Trophoblast cell (in vitro differentiated cells and primary cell): ENCODE data around the gene NHLRC4.

Experiments used
- DNase-seq, 2 donors: peaks; one replicate each; pipeline ENCODE4 v3.0.0-alpha.2; 2016
- H2AFZ ChIP-seq: 2 replicates; pipeline ENCODE4 v1.6.1; 2013; ENCODE audit warnings: low read length, moderate library complexity, mild to moderate bottlenecking; ENCODE audit not compliant: insufficient read depth, poor library complexity
- H2AK5ac ChIP-seq: 2 replicates; pipeline ENCODE4 v1.6.1; 2013; ENCODE audit warnings: mild to moderate bottlenecking, low read length
- H2BK120ac ChIP-seq: 2 replicates; pipeline ENCODE4 v1.6.1; 2013; ENCODE audit warnings: low read length, mild to moderate bottlenecking, moderate library complexity; ENCODE audit not compliant: insufficient read depth, poor library complexity
- H2BK12ac ChIP-seq: 2 replicates; pipeline ENCODE4 v1.6.1; 2013; ENCODE audit warnings: mild to moderate bottlenecking, low read length, moderate library complexity
- H2BK5ac ChIP-seq: 2 replicates; pipeline ENCODE4 v1.6.1; 2013; ENCODE audit warnings: low read length, low read depth, moderate library complexity, mild to moderate bottlenecking; ENCODE audit not compliant: poor library complexity
- H3K14ac ChIP-seq: 2 replicates; pipeline ENCODE4 v1.6.1; 2013; ENCODE audit warnings: mild to moderate bottlenecking, low read length
- H3K18ac ChIP-seq: 2 replicates; pipeline ENCODE4 v1.6.1; 2013; ENCODE audit warnings: mild to moderate bottlenecking, low read length
- H3K23ac ChIP-seq: 2 replicates; pipeline ENCODE4 v1.6.1; 2013; ENCODE audit warnings: low read length
- H3K27ac ChIP-seq: 2 replicates; pipeline ENCODE4 v1.5.1; 2013; ENCODE audit warnings: low read depth, mild to moderate bottlenecking, inconsistent platforms, low read length, moderate library complexity
- H3K27me3 ChIP-seq: 2 replicates; pipeline ENCODE4 v1.6.1; 2013; ENCODE audit warnings: inconsistent platforms, mild to moderate bottlenecking, low read length, moderate library complexity; ENCODE audit not compliant: insufficient read depth
- H3K36me3 ChIP-seq, 2 experiments: 1 replicate in 1 of 2; 2 replicates in 1 of 2; pipeline ENCODE4 v1.6.1; 2013; ENCODE audit warnings: low read length in 2 of 2, mild to moderate bottlenecking in 2 of 2, moderate library complexity in 1 of 2; ENCODE audit not compliant: insufficient read depth in 2 of 2, control insufficient read depth in 1 of 2
- H3K4ac ChIP-seq: 2 replicates; pipeline ENCODE4 v1.6.1; 2013; ENCODE audit warnings: low read depth, mild to moderate bottlenecking, low read length, moderate library complexity
- H3K4me1 ChIP-seq, 2 experiments: 1 replicate in 1 of 2; 2 replicates in 1 of 2; pipeline ENCODE4 v1.6.1; 2013; ENCODE audit warnings: low read length in 2 of 2, mild to moderate bottlenecking in 2 of 2, moderate library complexity in 1 of 2; ENCODE audit not compliant: insufficient read depth in 2 of 2, control insufficient read depth in 1 of 2
- H3K4me2 ChIP-seq: 2 replicates; pipeline ENCODE4 v1.6.1; 2013; ENCODE audit warnings: inconsistent platforms, mild to moderate bottlenecking, low read length, moderate library complexity
- H3K4me3 ChIP-seq: 2 replicates; pipeline ENCODE4 v1.5.1; 2013; ENCODE audit warnings: mild to moderate bottlenecking, low read depth, low read length, inconsistent platforms
- H3K79me1 ChIP-seq: one replicate; pipeline ENCODE4 v1.6.1; 2013; ENCODE audit warnings: low read length
- H3K79me2 ChIP-seq: 2 replicates; pipeline ENCODE4 v1.6.1; 2013; ENCODE audit warnings: low read length, mild to moderate bottlenecking; ENCODE audit not compliant: control insufficient read depth, insufficient read depth, poor library complexity
- H3K9ac ChIP-seq: 2 replicates; pipeline ENCODE4 v1.6.1; 2013; ENCODE audit warnings: mild to moderate bottlenecking, low read length
- H3K9me3 ChIP-seq: 2 replicates; pipeline ENCODE4 v1.6.1; 2013; ENCODE audit warnings: low read depth, mild to moderate bottlenecking, control low read depth, inconsistent platforms, low read length; ENCODE audit not compliant: insufficient read depth
- H4K12ac ChIP-seq: 2 replicates; pipeline ENCODE4 v1.6.1; 2013; ENCODE audit warnings: low read depth, mild to moderate bottlenecking, low read length, moderate library complexity
- H4K8ac ChIP-seq: 2 replicates; pipeline ENCODE4 v1.6.1; 2013; ENCODE audit warnings: low read depth, mild to moderate bottlenecking, low read length, moderate library complexity
- H4K91ac ChIP-seq: one replicate; pipeline ENCODE4 v1.6.1; 2013; ENCODE audit warnings: low read depth, mild to moderate bottlenecking, low read length, moderate library complexity
- WGBS: extraction: QIAGEN DNeasy Blood & Tissue Kit; methylation state at CpG from one replicate; pipeline ENCODE4 v1.1.7; 2013; ENCODE audit warnings: missing lambda C conversion rate; ENCODE audit not compliant: insufficient read length, insufficient coverage; ENCODE audit errors: extremely low coverage; 5-methylcytosine and 5-hydroxymethylcytosine counted together

NHLRC4 gene

DNA sequence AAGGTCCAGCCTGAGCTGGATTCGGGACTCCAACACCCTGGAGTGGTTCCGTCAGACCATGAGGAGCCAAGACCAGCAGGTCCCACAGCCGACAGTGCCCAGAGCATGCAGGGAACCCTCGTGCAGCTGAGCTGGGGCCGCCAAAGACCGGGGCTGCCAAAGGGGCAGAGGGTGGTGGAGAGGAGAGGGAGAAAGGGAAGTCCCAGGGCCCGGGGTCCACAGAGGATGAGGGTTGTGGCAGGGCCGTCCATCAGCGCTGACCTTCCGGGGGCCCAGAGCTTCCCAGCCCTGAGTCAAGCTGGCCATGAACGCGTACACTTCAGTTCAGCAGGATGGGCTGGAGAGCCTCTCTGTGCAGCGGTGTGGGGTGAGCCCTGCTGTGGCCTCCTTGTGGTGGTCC lies 46.0 kb upstream of the NHLRC4 start:
- no peak overlapping the region for H2BK120ac ChIP-seq
- no peak overlapping the region for H3K4me3 ChIP-seq
- H3K27ac ChIP-seq = no peak overlapping the region
- H3K4me2 ChIP-seq = no peak overlapping the region
- no peak overlapping the region for H3K9ac ChIP-seq
- no peak overlapping the region for H2BK12ac ChIP-seq
- H2AK5ac ChIP-seq = no peak overlapping the region
- H3K18ac ChIP-seq = no peak overlapping the region
- no peak overlapping the region for H3K23ac ChIP-seq
- H4K91ac ChIP-seq = no peak overlapping the region
- H4K12ac ChIP-seq = no peak overlapping the region
- peaks cover 4 to 8% of the 10 kb centered on the region in 2 experiments for H3K4me1 ChIP-seq
- WGBS = no CpG with 5 or more reads among the region's 13 CpGs
- no peak overlapping the region for H4K8ac ChIP-seq
- H3K79me1 ChIP-seq = no peaks in the 10 kb centered on the region
- DNase-seq = no peak
- H3K4ac ChIP-seq = no peak overlapping the region
- H2BK5ac ChIP-seq = no peak overlapping the region
- H2AFZ ChIP-seq = no peak overlapping the region
- no peaks in the 10 kb centered on the region for H3K27me3 ChIP-seq
- H3K36me3 ChIP-seq = peaks cover 27 to 36% of the 10 kb centered on the region in 2 experiments
- H3K9me3 ChIP-seq = no peaks in the 10 kb centered on the region
- H3K79me2 ChIP-seq = no peaks in the 10 kb centered on the region
- H3K14ac ChIP-seq = no peak overlapping the region

DNA sequence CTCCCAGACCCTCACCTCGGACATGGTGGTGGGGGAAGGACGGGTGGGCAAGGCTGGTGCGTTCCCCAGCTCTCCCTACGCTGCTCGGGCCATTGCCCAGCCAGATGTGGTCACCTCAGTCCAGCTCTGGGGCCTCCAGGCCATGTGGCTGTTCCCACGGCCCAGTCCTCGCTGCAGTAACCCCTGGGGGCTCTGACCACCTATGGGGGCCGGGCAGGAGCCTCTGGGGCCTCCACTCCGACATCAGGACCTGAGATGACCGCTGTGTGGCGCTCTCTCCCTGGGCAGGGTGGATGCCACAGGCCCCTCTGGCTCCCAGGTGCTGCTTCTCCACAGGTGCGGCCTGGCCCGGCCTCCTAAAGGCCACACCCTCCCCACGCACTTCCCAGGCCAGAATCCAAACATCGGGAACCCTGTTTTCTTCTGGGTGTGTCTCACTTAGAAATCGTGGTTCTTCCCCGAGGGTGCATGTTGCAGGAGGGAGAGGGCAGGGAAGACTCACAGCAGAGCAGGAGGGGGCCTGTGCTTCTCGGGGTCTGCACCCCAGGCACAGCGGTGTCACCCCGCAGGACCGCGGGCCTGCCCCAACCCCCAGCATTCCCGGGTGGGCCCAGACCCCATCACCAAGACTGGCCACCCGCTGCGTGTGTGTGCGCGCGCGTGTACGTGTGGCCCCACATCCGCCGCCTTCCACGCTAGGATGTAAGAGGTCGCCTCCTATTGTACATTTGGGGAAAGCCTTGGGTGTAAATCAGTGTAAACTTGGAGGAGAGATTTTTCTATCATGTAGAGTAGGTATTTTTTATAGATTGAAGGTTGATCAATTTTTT lies 45.2 kb upstream of the NHLRC4 start:
- no peak overlapping the region for H4K12ac ChIP-seq
- peaks cover under 1% of the 10 kb centered on the region for H3K79me1 ChIP-seq
- H3K4me1 ChIP-seq = peaks cover 12 to 16% of the 10 kb centered on the region in 2 experiments
- peaks cover 2% of the 10 kb centered on the region for H3K79me2 ChIP-seq
- WGBS = no CpG with 5 or more reads among the region's 34 CpGs
- H2AFZ ChIP-seq = no peak overlapping the region
- no peak overlapping the region for H4K91ac ChIP-seq
- H3K9ac ChIP-seq = no peak overlapping the region
- H4K8ac ChIP-seq = no peak overlapping the region
- H2BK5ac ChIP-seq = no peak overlapping the region
- no peaks in the 10 kb centered on the region for H3K9me3 ChIP-seq
- H3K27me3 ChIP-seq = no peaks in the 10 kb centered on the region
- no peak overlapping the region for H2BK120ac ChIP-seq
- H3K4ac ChIP-seq = no peak overlapping the region
- no peak overlapping the region for H3K18ac ChIP-seq
- no peak overlapping the region for H3K14ac ChIP-seq
- H2AK5ac ChIP-seq = no peak overlapping the region
- no peak overlapping the region for H3K4me3 ChIP-seq
- DNase-seq = no peak
- H3K36me3 ChIP-seq = peaks cover 23 to 31% of the 10 kb centered on the region in 2 experiments
- H2BK12ac ChIP-seq = no peak overlapping the region
- no peak overlapping the region for H3K27ac ChIP-seq
- H3K4me2 ChIP-seq = no peak overlapping the region
- H3K23ac ChIP-seq = no peak overlapping the region

DNA sequence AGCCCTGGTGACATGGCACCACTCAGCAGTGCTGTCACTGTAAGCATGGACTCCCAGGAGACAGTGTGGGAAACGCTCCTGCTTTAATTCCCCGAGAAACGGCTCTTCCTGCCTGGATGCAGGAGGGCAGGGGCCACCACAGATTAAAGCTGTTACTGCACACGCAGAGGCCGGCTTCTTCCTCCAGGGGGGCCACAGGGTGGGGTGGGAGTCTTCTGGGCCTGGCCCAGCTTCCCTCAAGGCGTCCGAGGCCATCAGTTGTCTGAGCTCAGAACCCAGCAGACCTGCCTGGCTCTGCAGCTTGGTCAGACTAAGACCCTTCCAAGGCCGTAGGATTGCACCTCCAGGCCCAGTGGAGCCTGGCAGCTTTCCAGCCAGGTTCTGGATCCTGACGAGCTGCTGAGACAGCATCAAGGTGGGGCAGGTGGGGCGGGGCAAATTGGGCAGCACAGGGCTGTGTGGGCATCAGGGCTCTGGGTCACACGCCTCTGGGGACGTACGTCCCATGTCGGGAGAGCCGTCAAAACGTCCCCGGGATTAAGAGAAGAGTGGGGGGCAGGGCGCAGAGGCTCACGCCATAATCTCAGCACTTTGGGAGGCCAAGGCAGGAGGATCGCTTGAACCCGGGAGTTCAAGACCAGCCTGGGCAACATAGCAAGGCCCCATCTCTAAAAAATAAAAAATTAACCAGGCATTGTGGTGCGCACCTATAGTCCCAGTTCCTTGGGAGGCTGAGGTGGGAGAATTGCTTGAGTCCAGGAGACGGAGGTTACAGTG lies 44.3 kb upstream of the NHLRC4 start:
- Histone ChIP-seq H3K79me1 (peaks cover 10% of the 10 kb centered on the region), H3K4me3 (no peak overlapping the region), H3K18ac (no peak overlapping the region), H3K4me2 (no peak overlapping the region), H3K4ac (no peak overlapping the region), H2BK12ac (no peak overlapping the region), H4K8ac (no peak overlapping the region), H4K91ac (no peak overlapping the region), H2AK5ac (no peak overlapping the region), H3K23ac (no peak overlapping the region), H3K9ac (no peak overlapping the region), H3K27ac (no peak overlapping the region), H2BK5ac (no peak overlapping the region), H3K27me3 (no peaks in the 10 kb centered on the region), H3K9me3 (no peaks in the 10 kb centered on the region), H2BK120ac (no peak overlapping the region), H3K4me1 (peaks cover 12 to 17% of the 10 kb centered on the region in 2 experiments), H4K12ac (no peak overlapping the region), H3K36me3 (peaks cover 23 to 27% of the 10 kb centered on the region in 2 experiments), H3K79me2 (peaks cover 9% of the 10 kb centered on the region), H3K14ac (no peak overlapping the region), H2AFZ (no peak overlapping the region)
- no CpG with 5 or more reads among the region's 23 CpGs for WGBS
- no peak for DNase-seq

DNA sequence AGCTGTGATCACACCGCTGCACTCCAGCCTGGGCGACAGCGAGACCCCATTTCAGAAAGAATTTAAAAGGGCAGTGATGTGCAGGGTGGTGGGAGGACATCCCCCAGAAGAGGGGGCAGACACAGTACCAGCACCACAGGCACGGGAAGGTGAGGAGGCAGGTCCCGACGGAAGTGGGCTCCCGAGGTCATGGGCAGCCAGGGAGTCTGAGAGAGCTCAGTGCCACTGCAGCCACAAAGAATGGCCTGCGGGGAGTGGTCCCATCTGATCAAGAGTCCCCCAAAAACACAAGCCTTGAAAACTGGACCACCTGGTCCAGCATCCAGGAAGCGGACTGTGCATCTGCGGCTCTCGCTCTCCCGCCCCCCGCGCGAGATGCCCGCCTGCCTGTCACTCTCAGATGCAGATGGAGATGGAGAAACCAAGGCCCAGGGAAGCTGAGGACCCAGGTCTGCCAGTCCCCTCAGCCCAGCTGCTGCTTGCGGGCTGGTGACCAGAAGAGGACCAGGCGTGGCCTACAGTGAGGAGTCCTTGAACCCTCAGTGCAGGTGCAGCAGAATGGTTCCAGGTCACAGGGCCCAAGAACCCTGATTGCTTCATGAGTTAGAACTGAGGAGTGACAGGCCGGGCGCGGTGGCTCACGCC lies 43.6 kb upstream of the NHLRC4 start:
- Histone ChIP-seq H3K9ac (no peak overlapping the region), H4K12ac (no peak overlapping the region), H3K4me3 (no peak overlapping the region), H3K79me2 (peaks cover 11% of the 10 kb centered on the region), H4K91ac (no peak overlapping the region), H2AK5ac (no peak overlapping the region), H3K4ac (no peak overlapping the region), H3K4me1 (peaks cover 12 to 17% of the 10 kb centered on the region in 2 experiments), H2BK120ac (no peak overlapping the region), H2BK5ac (no peak overlapping the region), H3K18ac (no peak overlapping the region), H3K4me2 (no peak overlapping the region), H2AFZ (no peak overlapping the region), H3K23ac (no peak overlapping the region), H3K9me3 (no peaks in the 10 kb centered on the region), H3K79me1 (peaks cover 10% of the 10 kb centered on the region), H3K14ac (no peak overlapping the region), H4K8ac (no peak overlapping the region), H3K36me3 (peaks cover 23 to 27% of the 10 kb centered on the region in 2 experiments), H2BK12ac (no peak overlapping the region), H3K27ac (no peak overlapping the region), H3K27me3 (no peaks in the 10 kb centered on the region)
- no CpG with 5 or more reads among the region's 22 CpGs for WGBS
- no peak for DNase-seq
